GM12878 (cell line): Measurements from ENCODE around the gene CSRNP2. TPM values are rescaled to one million over a fixed set of nuclear protein-coding genes. Genes with fewer than 3 reads are reported as not detected.

Source experiments
- ATAC-seq: fragments of 200-7000 bp; cut with Tn5 transposase; 3 replicates; pipeline ENCODE4 v1.9.1; 2020; ENCODE audit warnings: mild to moderate bottlenecking, moderate library complexity
- BruUV-seq: library from RNA; stranded (reverse); fragments of 400-500 nt; replicated peaks from 2 replicates; lab custom pipeline; 2021; lab: Mats Ljungman, UMichigan
- CTCF ChIA-PET: fragments of 300-600 bp; sonication (Branson Sonifier 250); formaldehyde crosslinking; extraction: SDS; loops from one replicate; lab custom pipeline; 2021; ENCODE audit warnings: inconsistent platforms; lab: Yijun Ruan, JAX
- POLR2A ChIA-PET: fragments of 350-600 bp; formaldehyde crosslinking; extraction: SDS; loops from one replicate; lab custom pipeline; 2021; ENCODE audit warnings: inconsistent platforms; lab: Charles Lee
- RAD21 ChIA-PET: fragments of 300-600 bp; sonication (Branson Sonifier 250); formaldehyde crosslinking; loops from one replicate; lab custom pipeline; 2023; ENCODE audit warnings: antibody characterized with exemption; ENCODE audit not compliant: unreplicated experiment; lab: Charles Lee
- SMC1A ChIA-PET: fragments of 300-600 bp; sonication (Branson Sonifier 250); formaldehyde crosslinking; loops from one replicate; lab custom pipeline; 2023; ENCODE audit not compliant: unreplicated experiment, uncharacterized antibody; lab: Charles Lee
- DNase-seq: peaks from one replicate; pipeline ENCODE4 v3.0.0-alpha.2; 2011; ENCODE audit warnings: low read depth, low spot score
- FAIRE-seq: peaks from 3 replicates; lab custom pipeline; 2011; peaks lifted over from hg19 to GRCh38; lab: Jason Lieb, UNC
- H2AFZ ChIP-seq: 2 replicates; pipeline ENCODE4 v1.6.0; 2011; ENCODE audit warnings: low read depth, low read length, control low read depth; ENCODE audit not compliant: control insufficient read depth
- H3K27ac ChIP-seq: 2 replicates; pipeline ENCODE4 v1.5.1; 2011; ENCODE audit warnings: control low read depth; ENCODE audit not compliant: control insufficient read depth, insufficient read depth
- H3K27me3 ChIP-seq, 2 experiments: replicated peaks in 1 of 2; 2 replicates each; pipeline versions ENCODE4 v1.6.0 to v1.6.1; 2011; ENCODE audit warnings: low read length in 1 of 2; ENCODE audit not compliant: control insufficient read depth in 2 of 2, insufficient read depth in 2 of 2
- H3K36me3 ChIP-seq, 2 experiments: 2 replicates each; pipeline ENCODE4 v1.5.1; 2011; ENCODE audit warnings: low read length in 1 of 2; ENCODE audit not compliant: control insufficient read depth in 2 of 2, insufficient read depth in 2 of 2
- H3K4me1 ChIP-seq: 2 replicates; pipeline ENCODE4 v1.6.1; 2011; ENCODE audit warnings: mild to moderate bottlenecking, low read length, moderate library complexity, mixed read lengths; ENCODE audit not compliant: control insufficient read depth, insufficient read depth
- H3K4me2 ChIP-seq: 2 replicates; pipeline ENCODE4 v1.6.0; 2011; ENCODE audit warnings: control low read depth; ENCODE audit not compliant: control insufficient read depth, insufficient read depth
- H3K4me3 ChIP-seq: fragments of 200-600 bp; sonication (generic); 2 replicates; pipeline ENCODE4 v1.5.1; 2016
- H3K79me2 ChIP-seq: 2 replicates; pipeline ENCODE4 v1.6.0; 2011; ENCODE audit warnings: low read length; ENCODE audit not compliant: control insufficient read depth, insufficient read depth
- H3K9ac ChIP-seq: 2 replicates; pipeline ENCODE4 v1.8.0; 2011; ENCODE audit warnings: low read length, control low read depth, mixed read lengths; ENCODE audit not compliant: control insufficient read depth, insufficient read depth
- H3K9me3 ChIP-seq: replicated peaks from 3 replicates; pipeline ENCODE4 v1.5.1; 2011; ENCODE audit warnings: mild to moderate bottlenecking, low read length; ENCODE audit not compliant: control insufficient read depth, insufficient read depth
- H4K20me1 ChIP-seq: 2 replicates; pipeline ENCODE4 v1.6.0; 2011; ENCODE audit not compliant: control insufficient read depth, insufficient read depth
- ETV6 ChIP-seq, 2 experiments: fragments of 450-650 bp in 1 of 2; IDR thresholded peaks in 1 of 2; conservative IDR thresholded peaks in 1 of 2; 2 replicates each; pipeline ENCODE4 v1.6.1; 2014; ENCODE audit warnings: antibody characterized with exemption in 1 of 2, borderline replicate concordance in 1 of 2, low read depth in 1 of 2, mild to moderate bottlenecking in 1 of 2, moderate library complexity in 1 of 2
- GATAD2B ChIP-seq: fragments of 450-650 bp; conservative IDR thresholded peaks from 2 replicates; pipeline ENCODE4 v1.6.1; 2017; ENCODE audit warnings: low read depth, mild to moderate bottlenecking, moderate library complexity
- RCOR1 ChIP-seq: conservative IDR thresholded peaks from 2 replicates; pipeline ENCODE4 v1.6.1; 2012; ENCODE audit warnings: low read depth, low read length, improper control_type of control experiment
- RELA ChIP-seq: fragments of 450-650 bp; IDR thresholded peaks from 2 replicates; pipeline ENCODE4 v1.8.0; 2014; ENCODE audit warnings: borderline replicate concordance; ENCODE audit not compliant: partially characterized antibody
- RUNX3 ChIP-seq: IDR thresholded peaks from 2 replicates; pipeline ENCODE4 v1.6.1; 2012; ENCODE audit warnings: low read length, inconsistent platforms
- SMAD1 ChIP-seq: fragments of 450-650 bp; IDR thresholded peaks from 2 replicates; pipeline ENCODE4 v1.6.1; 2018; ENCODE audit warnings: mild to moderate bottlenecking, low read depth; ENCODE audit not compliant: partially characterized antibody
- SMC3 ChIP-seq: IDR thresholded peaks from 2 replicates; pipeline ENCODE4 v1.6.1; 2011; ENCODE audit warnings: low read length, improper control_type of control experiment, borderline replicate concordance
- ZZZ3 ChIP-seq: IDR thresholded peaks from 2 replicates; pipeline ENCODE4 v1.6.1; 2011; ENCODE audit warnings: low read depth; ENCODE audit not compliant: control insufficient read depth, insufficient read length
- WGBS: methylation state at CpG from one replicate; pipeline ENCODE4 v1.1.6; 2016; ENCODE audit warnings: low lambda C conversion rate; ENCODE audit not compliant: insufficient replicate concordance, insufficient coverage; ENCODE audit errors: missing lambda C conversion rate; 5-methylcytosine and 5-hydroxymethylcytosine counted together
- in situ Hi-C: fragments of 300-500 bp; cut with MboI; formaldehyde crosslinking; loops from 9 replicates; pipeline ENCODE4 v1.14.3; 2018; ENCODE audit warnings: mixed read lengths
- intact Hi-C: fragments of 100-400 bp; cut with micrococcal nuclease; formaldehyde crosslinking; loops from one replicate; pipeline ENCODE4 v1.14.2; 2022; ENCODE audit not compliant: unreplicated experiment
- polyA plus RNA-seq, 11 experiments: library from polyadenylated mRNA; depleted of rRNA in 4 of 11; unstranded in 6 of 11; stranded (reverse) in 5 of 11; fragments of >200 nt; fragmentation: Nextera tagmentation in 4 of 11; fragmentation: Illumina TruSeq in 1 of 11; extraction: Ambion mirVana in 4 of 11; extraction: Trizol in 1 of 11; gene quantifications; 1 replicate in 1 of 11; 2 replicates in 10 of 11; pipeline versions ENCODE4 v1.2.1 to v1.2.3, GENCODE V29; 2011 to 2016; ENCODE audit warnings: inconsistent platforms in 2 of 11, missing spikeins in 2 of 11, low read depth in 1 of 11
- total RNA-seq, 4 experiments: library from RNA; depleted of rRNA in 3 of 4; stranded (reverse); fragments of >200 nt in 3 of 4; fragmentation: Illumina TruSeq in 1 of 4; extraction: Trizol in 1 of 4; gene quantifications; 2 replicates each; pipeline versions ENCODE4 v1.2.1 to v1.2.3, GENCODE V29; 2013 to 2021
- TF ChIP-seq, protein P1 (sequence below): fragments of 450-650 bp; conservative IDR thresholded peaks from 2 replicates; pipeline ENCODE4 v1.6.1; 2017; ENCODE audit warnings: mild to moderate bottlenecking, moderate library complexity
- TF ChIP-seq, protein P2 (sequence below): fragments of 450-650 bp; IDR thresholded peaks from 2 replicates; pipeline ENCODE4 v1.6.1; 2014; ENCODE audit warnings: mild to moderate bottlenecking
- TF ChIP-seq, protein P3 (sequence below): IDR thresholded peaks from 2 replicates; pipeline ENCODE4 v1.6.1; 2011; ENCODE audit warnings: mild to moderate bottlenecking, low read depth, low read length, moderate library complexity; ENCODE audit not compliant: insufficient replicate concordance
- TF ChIP-seq, protein P4 (sequence below): IDR thresholded peaks from 2 replicates; pipeline ENCODE4 v1.6.1; 2012; ENCODE audit warnings: mild to moderate bottlenecking, low read depth, low read length

CSRNP2 gene
- total and polyA plus RNA-seq, 10 of the 15 experiments (the other 5 are each of a cell fraction or from before 2014, with no cell fraction given) = 1.2 to 12.1 (median 6.3) TPM

DNA sequence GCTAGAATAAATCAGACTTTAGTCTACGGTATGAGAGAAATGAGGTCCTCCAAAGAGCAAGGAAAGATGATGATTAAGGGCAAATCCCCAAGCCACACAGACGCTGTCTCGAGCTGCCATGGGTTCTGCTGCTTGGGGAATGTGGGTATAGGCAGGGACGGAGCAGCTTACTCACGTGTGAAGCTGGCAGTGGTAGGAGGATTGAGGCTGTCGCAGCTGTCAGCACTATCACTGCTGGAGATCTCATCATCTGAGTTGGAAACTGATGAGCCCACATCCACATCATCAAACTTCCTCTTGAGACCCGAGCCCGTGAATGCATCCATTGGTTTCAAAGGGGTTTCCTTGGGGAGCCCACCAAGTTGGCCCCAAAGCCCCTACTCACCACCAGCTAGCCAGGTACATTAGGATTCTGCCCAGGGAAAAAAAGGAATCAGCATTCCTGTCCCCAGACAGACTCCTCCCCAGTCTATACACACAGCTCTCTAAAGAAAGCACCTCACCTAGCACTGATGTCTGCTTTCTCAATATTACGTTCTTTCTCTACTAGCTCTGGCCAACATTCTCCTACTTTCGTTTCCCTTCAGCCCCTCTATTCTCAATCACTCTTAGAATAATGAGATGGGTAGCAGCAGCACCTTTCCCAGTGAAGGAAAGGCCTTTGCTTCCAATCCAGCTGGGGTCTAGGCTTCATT is 7.0 kb downstream of the CSRNP2 start (continued):
- TF ChIP-seq, protein P1, sequence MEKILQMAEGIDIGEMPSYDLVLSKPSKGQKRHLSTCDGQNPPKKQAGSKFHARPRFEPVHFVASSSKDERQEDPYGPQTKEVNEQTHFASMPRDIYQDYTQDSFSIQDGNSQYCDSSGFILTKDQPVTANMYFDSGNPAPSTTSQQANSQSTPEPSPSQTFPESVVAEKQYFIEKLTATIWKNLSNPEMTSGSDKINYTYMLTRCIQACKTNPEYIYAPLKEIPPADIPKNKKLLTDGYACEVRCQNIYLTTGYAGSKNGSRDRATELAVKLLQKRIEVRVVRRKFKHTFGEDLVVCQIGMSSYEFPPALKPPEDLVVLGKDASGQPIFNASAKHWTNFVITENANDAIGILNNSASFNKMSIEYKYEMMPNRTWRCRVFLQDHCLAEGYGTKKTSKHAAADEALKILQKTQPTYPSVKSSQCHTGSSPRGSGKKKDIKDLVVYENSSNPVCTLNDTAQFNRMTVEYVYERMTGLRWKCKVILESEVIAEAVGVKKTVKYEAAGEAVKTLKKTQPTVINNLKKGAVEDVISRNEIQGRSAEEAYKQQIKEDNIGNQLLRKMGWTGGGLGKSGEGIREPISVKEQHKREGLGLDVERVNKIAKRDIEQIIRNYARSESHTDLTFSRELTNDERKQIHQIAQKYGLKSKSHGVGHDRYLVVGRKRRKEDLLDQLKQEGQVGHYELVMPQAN = no peak
- no peak for TF ChIP-seq ETV6 (conservative IDR thresholded peaks at IDR 0.05 in 1 of 2, IDR thresholded peaks at IDR 0.05 in 1 of 2; ENCODE audit: borderline replicate concordance in 1 of 2, low read depth in 1 of 2)
- no peak for TF ChIP-seq RUNX3
- no peak for TF ChIP-seq GATAD2B
- TF ChIP-seq RCOR1 = no peak
- TF ChIP-seq, protein P2, sequence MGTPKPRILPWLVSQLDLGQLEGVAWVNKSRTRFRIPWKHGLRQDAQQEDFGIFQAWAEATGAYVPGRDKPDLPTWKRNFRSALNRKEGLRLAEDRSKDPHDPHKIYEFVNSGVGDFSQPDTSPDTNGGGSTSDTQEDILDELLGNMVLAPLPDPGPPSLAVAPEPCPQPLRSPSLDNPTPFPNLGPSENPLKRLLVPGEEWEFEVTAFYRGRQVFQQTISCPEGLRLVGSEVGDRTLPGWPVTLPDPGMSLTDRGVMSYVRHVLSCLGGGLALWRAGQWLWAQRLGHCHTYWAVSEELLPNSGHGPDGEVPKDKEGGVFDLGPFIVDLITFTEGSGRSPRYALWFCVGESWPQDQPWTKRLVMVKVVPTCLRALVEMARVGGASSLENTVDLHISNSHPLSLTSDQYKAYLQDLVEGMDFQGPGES = no peak
- TF ChIP-seq SMAD1 = no peak
- TF ChIP-seq, all 136 proteins: peak for 0

DNA sequence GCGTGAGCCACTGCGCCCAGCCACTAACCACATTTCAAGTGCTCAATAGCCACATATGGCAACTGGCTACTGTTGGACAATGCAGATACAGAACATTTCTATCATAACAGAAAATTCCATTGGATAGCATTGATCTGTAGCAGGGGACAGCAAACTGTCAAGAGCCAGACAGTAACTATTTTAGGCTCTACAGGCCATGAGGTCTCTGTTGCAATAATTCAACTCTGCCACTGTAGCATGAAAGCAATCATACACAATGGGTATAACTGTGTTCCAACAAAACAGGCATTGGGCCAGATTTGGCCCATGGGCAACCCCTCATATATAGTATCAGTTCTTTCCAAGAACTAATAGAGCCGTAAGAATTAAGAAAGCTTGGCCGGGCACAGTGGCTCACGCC is 8.0 kb downstream of the CSRNP2 start:
- POLR2A ChIA-PET = no interaction called here
- FAIRE-seq (no peak), ATAC-seq (no peak), DNase-seq (no peak)
- intact Hi-C loops = no loop called here
- Histone ChIP-seq H3K9me3 (no peaks in the 10 kb centered on the region), H3K79me2 (no peaks in the 10 kb centered on the region), H2AFZ (no peak overlapping the region), H3K4me1 (no peaks in the 10 kb centered on the region), H3K4me3 (no peak overlapping the region), H3K27ac (no peak overlapping the region), H3K4me2 (no peak overlapping the region), H3K9ac (no peak overlapping the region), H3K36me3 (peaks cover 0 to 2% of the 10 kb centered on the region in 2 experiments; a peak in 1 of 4 replicates), H3K27me3 (no peaks in the 10 kb centered on the region), H4K20me1 (no peaks in the 10 kb centered on the region)
- RAD21 ChIA-PET = interaction anchor here (1.6 kb wide), 1 partner anchor 10 kb away, joined by 3 read pairs; no protein-coding TSS in a partner anchor
- in situ Hi-C loops = no loop called here
- TF ChIP-seq, protein P3, sequence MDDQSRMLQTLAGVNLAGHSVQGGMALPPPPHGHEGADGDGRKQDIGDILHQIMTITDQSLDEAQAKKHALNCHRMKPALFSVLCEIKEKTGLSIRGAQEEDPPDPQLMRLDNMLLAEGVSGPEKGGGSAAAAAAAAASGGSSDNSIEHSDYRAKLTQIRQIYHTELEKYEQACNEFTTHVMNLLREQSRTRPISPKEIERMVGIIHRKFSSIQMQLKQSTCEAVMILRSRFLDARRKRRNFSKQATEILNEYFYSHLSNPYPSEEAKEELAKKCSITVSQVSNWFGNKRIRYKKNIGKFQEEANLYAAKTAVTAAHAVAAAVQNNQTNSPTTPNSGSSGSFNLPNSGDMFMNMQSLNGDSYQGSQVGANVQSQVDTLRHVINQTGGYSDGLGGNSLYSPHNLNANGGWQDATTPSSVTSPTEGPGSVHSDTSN = no peak
- TF ChIP-seq ZZZ3 (no peak), RELA (no peak), SMC3 (no peak)
- TF ChIP-seq, protein P4, sequence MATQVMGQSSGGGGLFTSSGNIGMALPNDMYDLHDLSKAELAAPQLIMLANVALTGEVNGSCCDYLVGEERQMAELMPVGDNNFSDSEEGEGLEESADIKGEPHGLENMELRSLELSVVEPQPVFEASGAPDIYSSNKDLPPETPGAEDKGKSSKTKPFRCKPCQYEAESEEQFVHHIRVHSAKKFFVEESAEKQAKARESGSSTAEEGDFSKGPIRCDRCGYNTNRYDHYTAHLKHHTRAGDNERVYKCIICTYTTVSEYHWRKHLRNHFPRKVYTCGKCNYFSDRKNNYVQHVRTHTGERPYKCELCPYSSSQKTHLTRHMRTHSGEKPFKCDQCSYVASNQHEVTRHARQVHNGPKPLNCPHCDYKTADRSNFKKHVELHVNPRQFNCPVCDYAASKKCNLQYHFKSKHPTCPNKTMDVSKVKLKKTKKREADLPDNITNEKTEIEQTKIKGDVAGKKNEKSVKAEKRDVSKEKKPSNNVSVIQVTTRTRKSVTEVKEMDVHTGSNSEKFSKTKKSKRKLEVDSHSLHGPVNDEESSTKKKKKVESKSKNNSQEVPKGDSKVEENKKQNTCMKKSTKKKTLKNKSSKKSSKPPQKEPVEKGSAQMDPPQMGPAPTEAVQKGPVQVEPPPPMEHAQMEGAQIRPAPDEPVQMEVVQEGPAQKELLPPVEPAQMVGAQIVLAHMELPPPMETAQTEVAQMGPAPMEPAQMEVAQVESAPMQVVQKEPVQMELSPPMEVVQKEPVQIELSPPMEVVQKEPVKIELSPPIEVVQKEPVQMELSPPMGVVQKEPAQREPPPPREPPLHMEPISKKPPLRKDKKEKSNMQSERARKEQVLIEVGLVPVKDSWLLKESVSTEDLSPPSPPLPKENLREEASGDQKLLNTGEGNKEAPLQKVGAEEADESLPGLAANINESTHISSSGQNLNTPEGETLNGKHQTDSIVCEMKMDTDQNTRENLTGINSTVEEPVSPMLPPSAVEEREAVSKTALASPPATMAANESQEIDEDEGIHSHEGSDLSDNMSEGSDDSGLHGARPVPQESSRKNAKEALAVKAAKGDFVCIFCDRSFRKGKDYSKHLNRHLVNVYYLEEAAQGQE = no peak
- WGBS = 97% methylated on average over 5 of the region's 5 CpGs
- SMC1A ChIA-PET = interaction anchor here (1.0 to 1.1 kb wide), 4 partner anchors 16 to 298 kb away, joined by 3 to 4 read pairs (median 4); no protein-coding TSS in a partner anchor
- CTCF ChIA-PET = interaction anchor here (1.0 to 1.2 kb wide), 2 partner anchors 250 to 266 kb away, joined by 3 read pairs; no protein-coding TSS in a partner anchor
- no TSS peak for BruUV-seq
